ENCODE data around the gene TNPO1. TPM values are rescaled to one million over a fixed set of nuclear protein-coding genes. Genes with fewer than 3 reads are reported as not detected.

TNPO1 gene
- total and polyA plus RNA-seq, 10 of the 15 experiments (the other 5 are each of a cell fraction or from before 2014, with no cell fraction given), result 18.1 to 123 (median 79.2) TPM

GRCh38 chr5:72816284-72817075, at the start of gene TNPO1 (continued):
- TF ChIP-seq CEBPZ (IDR thresholded peaks at IDR 0.05; ENCODE audit: low read depth, low read length) (no peak), FOXK2 (IDR thresholded peaks at IDR 0.05) (no peak), RCOR1 (conservative IDR thresholded peaks at IDR 0.05; ENCODE audit: low read depth, low read length) (no peak), SUPT20H (IDR thresholded peaks at IDR 0.05; ENCODE audit: borderline replicate concordance, control insufficient read depth, low read depth, low read length) (no peak), IKZF1 (conservative IDR thresholded peaks at IDR 0.05) (peak; percentile 51), CREB1 (IDR thresholded peaks at IDR 0.05; ENCODE audit: low read depth) (no peak), TCF12 (IDR thresholded peaks at IDR 0.05; ENCODE audit: low read depth, low read length) (no peak), BCL3 (IDR thresholded peaks at IDR 0.05; ENCODE audit: borderline replicate concordance, insufficient read depth, low read depth, low read length, poor library complexity, severe bottlenecking) (no peak), POLR2AphosphoS2 (IDR thresholded peaks at IDR 0.05; ENCODE audit: low read depth, low read length) (0 out of 2 replicates have a peak, but pooled peaks have one; percentile 47), CBX5 (IDR thresholded peaks at IDR 0.05; ENCODE audit: low read depth) (peak; percentile 25; the same call in 1 of the 2 replicates), RELB (IDR thresholded peaks at IDR 0.05; ENCODE audit: low read depth) (no peak), HCFC1 (IDR thresholded peaks at IDR 0.05; ENCODE audit: low read length) (no peak; the same call in 1 of the 2 replicates), PML (IDR thresholded peaks at IDR 0.05; ENCODE audit: low read length) (peak; percentile 76; the same call in 1 of the 2 replicates), LARP7 (IDR thresholded peaks at IDR 0.05) (peak; percentile 67; the same call in 1 of the 2 replicates), POU2F2 (IDR thresholded peaks at IDR 0.05; ENCODE audit: borderline replicate concordance, low read depth, low read length) (0 out of 3 replicates have a peak, but pooled peaks have one; percentile 26), CHD4 (IDR thresholded peaks at IDR 0.05) (no peak), ZNF687 (IDR thresholded peaks at IDR 0.05) (peak; percentile 23; the same call in 1 of the 2 replicates), RFX5 (IDR thresholded peaks at IDR 0.05; ENCODE audit: low read depth, low read length) (no peak), JUND (IDR thresholded peaks at IDR 0.05; ENCODE audit: low read depth, low read length) (no peak), TBL1XR1 (IDR thresholded peaks at IDR 0.05; ENCODE audit: low read depth, low read length) (no peak)

All from GM12878 (cell line).